Heart left ventricle (tissue), 16 donors: ENCODE data around the gene DTX1. TPM values are rescaled to one million over a fixed set of nuclear protein-coding genes. Genes with fewer than 3 reads are reported as not detected.
A peak's percentile ranks its signal among the peaks of the same experiment; 100 is the strongest.

ENCODE experiments used
- ATAC-seq, 4 donors: fragments of 200-7000 bp; cut with Tn5 transposase; one replicate each; pipeline ENCODE4 v1.9.1; 2020 to 2022; ENCODE audit warnings: moderate library complexity in 4 of 4, mild to moderate bottlenecking in 3 of 4, moderate number of reproducible peaks in 1 of 4
- DNase-seq, 5 donors: peaks; one replicate each; pipeline ENCODE4 v3.0.0-alpha.2; 2020
- H3K27ac ChIP-seq, 12 donors: fragments of 200-600 bp; sonication (generic) in 4 of 12; one replicate each; pipeline versions ENCODE4 v1.5.0 to v1.8.0; 2016 to 2022; ENCODE audit warnings: mild to moderate bottlenecking in 2 of 12
- H3K27me3 ChIP-seq, 9 donors: fragments of 200-600 bp; sonication (generic) in 2 of 9; one replicate each; pipeline versions ENCODE4 v1.5.1 to v1.8.0; 2016 to 2022; ENCODE audit warnings: mild to moderate bottlenecking in 3 of 9
- H3K36me3 ChIP-seq, 9 donors: fragments of 200-600 bp; sonication (generic) in 2 of 9; one replicate each; pipeline versions ENCODE4 v1.5.0 to v1.8.0; 2018 to 2022; ENCODE audit warnings: mild to moderate bottlenecking in 2 of 9
- H3K4me1 ChIP-seq, 12 donors: fragments of 200-600 bp; sonication (generic) in 4 of 12; one replicate each; pipeline versions ENCODE4 v1.5.0 to v1.8.0; 2016 to 2022; ENCODE audit warnings: mild to moderate bottlenecking in 3 of 12
- H3K4me3 ChIP-seq, 12 donors: fragments of 200-600 bp; sonication (generic) in 4 of 12; one replicate each; pipeline versions ENCODE4 v1.5.0 to v1.8.0; 2017 to 2022; ENCODE audit warnings: mild to moderate bottlenecking in 9 of 12, moderate library complexity in 4 of 12
- H3K9me3 ChIP-seq, 12 donors: fragments of 200-600 bp; sonication (generic) in 4 of 12; one replicate each; pipeline versions ENCODE4 v1.5.0 to v1.8.0; 2016 to 2022; ENCODE audit warnings: mild to moderate bottlenecking in 1 of 12
- POLR2A ChIP-seq, 2 donors: fragments of 450-650 bp; IDR thresholded peaks; one replicate each; pipeline ENCODE4 v1.6.1; 2017; ENCODE audit warnings: antibody characterized with exemption in 2 of 2, mild to moderate bottlenecking in 2 of 2, moderate library complexity in 2 of 2
- WGBS, 4 donors: extraction: QIAGEN DNeasy Blood & Tissue Kit in 2 of 4; methylation state at CpG; one replicate each; pipeline versions ENCODE4 v1.1.5 to v1.1.7; 2013 to 2018; 5-methylcytosine and 5-hydroxymethylcytosine counted together
- intact Hi-C, 10 donors: fragments of 100-400 bp; cut with DNase I; formaldehyde crosslinking; loops; one replicate each; pipeline versions ENCODE4 v1.11.1 to v1.14.2; 2022
- long read RNA-seq, 3 donors: library from polyadenylated mRNA; unstranded; transcript quantifications; one replicate each; pipeline ENCODE4 v2.0.0, GENCODE V29; 2020 to 2021
- polyA plus RNA-seq, 2 donors: library from polyadenylated mRNA; stranded (reverse); fragments of 200-250 nt; gene quantifications; one replicate each; pipeline ENCODE4 v1.2.3, GENCODE V29; 2013
- total RNA-seq, 9 donors: library from RNA; depleted of rRNA in 2 of 9; stranded (reverse); fragments of >200 nt in 2 of 9; fragmentation: NEBNext Ultra II Directional in 3 of 9; extraction: Animal tissue kit (Norgen Biotek cat#: 25700) in 3 of 9; gene quantifications; one replicate each; pipeline versions ENCODE4 v1.1.0 to v1.2.4, GENCODE V29; 2016 to 2023
- TF ChIP-seq, protein P1 (sequence below), 12 donors: fragments of 200-600 bp; sonication (generic) in 4 of 12; IDR thresholded peaks; one replicate each; pipeline versions ENCODE4 v1.5.0 to v1.8.0; 2018 to 2022; ENCODE audit warnings: antibody characterized with exemption in 12 of 12, mild to moderate bottlenecking in 5 of 12
- donor health status: ischemic (EF 13 %, LVEDD 7.1; RV severe dilation, severe dysfunction).
- donor health status: healthy with polysubstance abuse.
- donor health status: DM: no; HTN: yes; CAD: no.
- donor health status: DM: no; HTN: no; CAD: no.
- donor health status: ischemic (EF 25% LVEDD 6.9; RV normal size, moderate dysfunction).
- donor health status: ischemic (EF 25% LVEDD 5.7; RV mildly dilated, moderate dysfunction).
- donor health status: healthy.
- donor health status: DM: yes; HTN: yes; CAD: no.
- donor health status: ischemic (EF 35%, LVEDD 5.7; RV mildly dilated, moderate dysfunction).
- donor health status: nonischemic (EF 11% LVEDD 7.7; RV severe dilation, severe dysfunction).
- donor health status: DM: yes; HTN: yes; CAD: no.
- donor health status: PGD.
- donor health status: ischemic (EF 29% LVEDD 5.4; RV normal size, mild dysfunction).
- donor health status: nonischemic (EF 23%, LVEDD 6.1; RV moderate dilation, normal function).

Gene DTX1
- total RNA-seq (1 to 10 TPM; 1.2 to 3.2 (median 2.4) TPM), polyA plus RNA-seq (1 to 10 TPM in 1 of 2 donors, under 1 TPM in 1; 0.50 to 1.2 TPM)
- long read RNA-seq, donor 1, partial matches to known transcripts = 0 of 1 reads
- long read RNA-seq, donor 1, other reads (novel, unspliced or antisense) = 1 of 1 reads
- long read RNA-seq, donor 2, partial matches to known transcripts = 1 of 1 reads
- long read RNA-seq, donor 2, other reads (novel, unspliced or antisense) = 0 of 1 reads
- long read RNA-seq, donor 3, partial matches to known transcripts = 1 of 2 reads
- long read RNA-seq, donor 3, other reads (novel, unspliced or antisense) = 0 of 2 reads

DNA sequence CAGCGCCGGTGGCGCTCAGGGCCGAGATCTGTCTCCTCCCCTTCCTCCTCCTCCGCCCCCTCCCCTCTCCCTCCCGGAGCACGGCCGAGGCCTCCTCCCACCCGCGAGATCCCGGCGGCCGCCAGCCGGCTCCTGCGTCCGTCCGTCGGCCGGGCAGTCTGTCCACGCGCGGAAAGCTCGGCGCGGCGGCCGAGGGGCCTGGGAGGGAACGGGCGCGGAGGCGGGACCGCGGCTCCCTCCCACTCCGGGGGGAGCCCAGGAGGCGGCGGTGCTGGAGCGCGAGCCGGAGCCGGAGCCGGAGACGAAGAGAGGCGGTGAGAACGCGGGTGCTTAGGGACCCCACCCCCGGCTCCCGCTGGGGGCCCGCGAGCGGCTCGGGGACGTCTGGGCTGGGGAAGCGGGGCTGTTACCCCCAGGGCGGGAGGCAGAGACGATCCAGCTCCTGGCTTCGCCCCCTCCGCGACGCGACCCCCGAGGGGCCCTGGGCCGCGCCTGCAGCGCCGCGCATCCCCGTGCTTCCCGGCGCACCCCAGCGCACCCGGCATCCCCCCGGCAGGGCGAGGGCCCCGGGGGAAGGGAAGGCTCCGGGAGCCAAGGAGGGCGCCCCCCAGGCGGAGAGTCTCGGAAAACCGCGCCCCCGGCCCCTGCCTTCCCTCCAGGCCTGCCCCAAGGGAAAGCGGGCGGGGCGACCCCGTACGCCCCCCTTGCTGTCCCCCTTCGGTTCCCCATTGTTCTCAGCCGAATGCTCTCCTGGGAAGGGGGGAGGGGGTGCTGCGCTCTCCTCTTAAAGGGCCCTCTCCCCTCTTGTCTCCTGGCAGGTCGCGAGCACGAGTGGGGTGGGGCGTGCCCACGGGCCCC lies at the start of gene DTX1:
Gene DTX1 (plus strand): TSS at position 100 of the 858 bp plus-strand sequence. CDS start 1,463 bp downstream, outside the sequence.
- H3K9me3 ChIP-seq = no peaks in the 10 kb centered on the region
- DNase-seq (peak in 4 of 5 donors; percentile 44 to 59 (median 54)), ATAC-seq (peak in 3 of 4 donors; percentile 48 to 73 (median 56))
- intact Hi-C loops = no loop called here
- 0 to 3% (median 1%) methylated on average over 22 to 94 of the region's 94 CpGs for WGBS, 4 donors
- peak within 1 kb of the TSS; percentile 45 to 71 (median 64) for H3K4me3 ChIP-seq
- peaks cover 0 to 16% (median 6%) of the 10 kb centered on the region in 12 donors for H3K4me1 ChIP-seq
- TF ChIP-seq, protein P1, sequence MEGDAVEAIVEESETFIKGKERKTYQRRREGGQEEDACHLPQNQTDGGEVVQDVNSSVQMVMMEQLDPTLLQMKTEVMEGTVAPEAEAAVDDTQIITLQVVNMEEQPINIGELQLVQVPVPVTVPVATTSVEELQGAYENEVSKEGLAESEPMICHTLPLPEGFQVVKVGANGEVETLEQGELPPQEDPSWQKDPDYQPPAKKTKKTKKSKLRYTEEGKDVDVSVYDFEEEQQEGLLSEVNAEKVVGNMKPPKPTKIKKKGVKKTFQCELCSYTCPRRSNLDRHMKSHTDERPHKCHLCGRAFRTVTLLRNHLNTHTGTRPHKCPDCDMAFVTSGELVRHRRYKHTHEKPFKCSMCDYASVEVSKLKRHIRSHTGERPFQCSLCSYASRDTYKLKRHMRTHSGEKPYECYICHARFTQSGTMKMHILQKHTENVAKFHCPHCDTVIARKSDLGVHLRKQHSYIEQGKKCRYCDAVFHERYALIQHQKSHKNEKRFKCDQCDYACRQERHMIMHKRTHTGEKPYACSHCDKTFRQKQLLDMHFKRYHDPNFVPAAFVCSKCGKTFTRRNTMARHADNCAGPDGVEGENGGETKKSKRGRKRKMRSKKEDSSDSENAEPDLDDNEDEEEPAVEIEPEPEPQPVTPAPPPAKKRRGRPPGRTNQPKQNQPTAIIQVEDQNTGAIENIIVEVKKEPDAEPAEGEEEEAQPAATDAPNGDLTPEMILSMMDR (IDR thresholded peaks at IDR 0.05) = no peak
- TF ChIP-seq POLR2A (IDR thresholded peaks at IDR 0.05) = no peak
- H3K36me3 ChIP-seq = no peaks in the 10 kb centered on the region
- peaks cover 8 to 47% (median 26%) of the 10 kb centered on the region in 9 donors for H3K27me3 ChIP-seq
- H3K27ac ChIP-seq = peak within 1 kb of the TSS in 7 of 12 donors; percentile 13 to 68 (median 42)

- DNase-seq = no peak
- ATAC-seq = no peak
- intact Hi-C loops = no loop called here
- no peaks in the 10 kb centered on the region for H3K27me3 ChIP-seq
- H3K9me3 ChIP-seq = peaks cover 0 to 12% (median 2%) of the 10 kb centered on the region in 12 donors
- no peak for TF ChIP-seq POLR2A (IDR thresholded peaks at IDR 0.05)
- TF ChIP-seq, protein P1 (IDR thresholded peaks at IDR 0.05) = no peak
- H3K4me1 ChIP-seq = no peaks in the 10 kb centered on the region
- H3K27ac ChIP-seq = no peak overlapping the region
- peaks cover 0 to 97% (median 79%) of the 10 kb centered on the region in 9 donors for H3K36me3 ChIP-seq
- H3K4me3 ChIP-seq = no peak overlapping the region
- WGBS, 4 donors = 82 to 88% (median 85%) methylated on average over 4 of the region's 4 CpGs
Observed at GRCh38 chr12:113007166-113007565, 49.4 kb upstream of the DTX1 start.

GRCh38 chr12:113010701-113011100 lies 45.8 kb upstream of the DTX1 start:
- H3K4me1 ChIP-seq = no peaks in the 10 kb centered on the region
- ATAC-seq (no peak), DNase-seq (no peak)
- intact Hi-C loops = no loop called here
- H3K27me3 ChIP-seq = no peaks in the 10 kb centered on the region
- TF ChIP-seq POLR2A (IDR thresholded peaks at IDR 0.05) = no peak
- TF ChIP-seq, protein P1 (IDR thresholded peaks at IDR 0.05) = no peak
- H3K36me3 ChIP-seq = peaks cover 0 to 61% (median 50%) of the 10 kb centered on the region in 9 donors
- peaks cover 0 to 12% (median 2%) of the 10 kb centered on the region in 12 donors for H3K9me3 ChIP-seq
- no peak overlapping the region for H3K27ac ChIP-seq
- 62 to 73% (median 66%) methylated on average over 2 of the region's 2 CpGs for WGBS, 4 donors
- no peak overlapping the region for H3K4me3 ChIP-seq

- Histone ChIP-seq H3K4me1 (peaks cover 0 to 3% (median 0%) of the 10 kb centered on the region in 12 donors), H3K27me3 (peaks cover 0 to 5% (median 0%) of the 10 kb centered on the region in 9 donors), H3K36me3 (peaks cover 0 to 23% (median 16%) of the 10 kb centered on the region in 9 donors), H3K27ac (no peak overlapping the region), H3K4me3 (no peak overlapping the region), H3K9me3 (peaks cover 0 to 12% (median 2%) of the 10 kb centered on the region in 12 donors)
- DNase-seq (no peak), ATAC-seq (no peak)
- intact Hi-C loops = no loop called here
- WGBS, 4 donors = 47 to 67% (median 61%) methylated on average over 8 to 9 of the region's 9 CpGs
- TF ChIP-seq, protein P1 (IDR thresholded peaks at IDR 0.05) = no peak
- TF ChIP-seq POLR2A (IDR thresholded peaks at IDR 0.05) = no peak
Observed at GRCh38 chr12:113014565-113014964, 42.0 kb upstream of the DTX1 start.
